SKM-1 (cell line): ENCODE measurements around the gene SLC35C1.
A peak's percentile ranks its signal among the peaks of the same experiment; 100 is the strongest.
"Not testable (repeated sequence)": the region's sequence is repeated elsewhere in the genome, so short reads cannot be mapped to it uniquely, and the experiment has no call there.

Experiments used
- DNase-seq: peaks from one replicate; lab custom pipeline; 2025; ENCODE audit not compliant: unreplicated experiment; lab: John Stamatoyannopoulos, UW

SLC35C1 gene

DNA sequence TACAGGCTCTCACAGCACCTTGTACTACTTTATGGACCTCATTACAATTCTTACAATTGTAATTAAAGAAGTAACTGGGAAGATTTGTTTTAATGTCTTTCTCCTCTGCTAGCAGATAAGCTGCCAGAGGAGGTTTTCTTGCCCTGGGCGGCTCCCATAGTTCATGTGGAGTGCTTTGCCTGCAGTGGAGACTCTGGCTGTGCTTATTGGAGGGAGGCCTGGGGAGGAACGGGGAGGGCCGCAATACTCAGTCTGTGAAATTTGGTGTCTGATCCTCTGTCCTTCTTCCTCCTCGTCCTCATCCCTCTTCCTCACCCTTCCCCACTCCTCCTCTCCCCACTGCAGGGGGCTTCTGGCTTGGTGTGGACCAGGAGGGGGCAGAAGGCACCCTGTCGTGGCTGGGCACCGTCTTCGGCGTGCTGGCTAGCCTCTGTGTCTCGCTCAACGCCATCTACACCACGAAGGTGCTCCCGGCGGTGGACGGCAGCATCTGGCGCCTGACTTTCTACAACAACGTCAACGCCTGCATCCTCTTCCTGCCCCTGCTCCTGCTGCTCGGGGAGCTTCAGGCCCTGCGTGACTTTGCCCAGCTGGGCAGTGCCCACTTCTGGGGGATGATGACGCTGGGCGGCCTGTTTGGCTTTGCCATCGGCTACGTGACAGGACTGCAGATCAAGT is 5.6 kb downstream of the SLC35C1 start:
- DNase-seq = no peak

DNA sequence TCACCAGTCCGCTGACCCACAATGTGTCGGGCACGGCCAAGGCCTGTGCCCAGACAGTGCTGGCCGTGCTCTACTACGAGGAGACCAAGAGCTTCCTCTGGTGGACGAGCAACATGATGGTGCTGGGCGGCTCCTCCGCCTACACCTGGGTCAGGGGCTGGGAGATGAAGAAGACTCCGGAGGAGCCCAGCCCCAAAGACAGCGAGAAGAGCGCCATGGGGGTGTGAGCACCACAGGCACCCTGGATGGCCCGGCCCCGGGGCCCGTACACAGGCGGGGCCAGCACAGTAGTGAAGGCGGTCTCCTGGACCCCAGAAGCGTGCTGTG is 6.1 kb downstream of the SLC35C1 start:
- no peak for DNase-seq

DNA sequence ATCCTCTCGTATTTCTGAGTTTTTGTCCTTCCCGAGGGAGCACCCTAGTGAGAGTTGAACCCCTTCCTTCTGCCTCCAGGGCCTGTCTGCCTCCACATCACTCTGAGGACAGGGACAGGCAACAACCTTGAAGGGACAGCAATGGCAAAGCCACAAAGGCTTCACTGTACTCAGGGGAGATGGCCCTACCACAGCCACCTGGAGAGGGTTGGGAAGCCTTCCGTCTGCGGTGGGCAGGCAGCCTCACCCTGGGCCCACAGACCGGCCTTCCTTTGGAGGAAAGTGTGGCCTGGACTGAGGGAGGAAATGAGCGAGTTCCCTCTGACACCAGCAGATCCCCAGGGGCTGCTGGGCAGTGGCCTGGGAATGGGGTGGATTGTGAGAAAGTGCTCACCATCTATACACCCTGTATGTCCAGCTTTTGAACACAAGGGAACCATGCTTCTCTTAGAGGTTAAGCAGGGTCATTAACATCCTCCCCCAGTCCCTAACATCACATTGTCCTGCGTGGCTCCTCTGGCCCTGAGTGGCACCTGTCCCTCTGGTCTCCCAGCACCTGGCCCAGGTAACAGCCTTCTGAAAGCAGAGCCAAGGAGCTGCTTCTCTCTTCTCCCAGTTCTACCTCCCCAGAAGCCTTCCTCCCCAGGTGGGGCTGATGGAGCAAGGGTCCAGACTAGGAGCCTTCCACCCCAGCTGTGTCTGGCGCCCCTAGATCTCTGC is 6.8 kb downstream of the SLC35C1 start:
- no peak for DNase-seq

DNA sequence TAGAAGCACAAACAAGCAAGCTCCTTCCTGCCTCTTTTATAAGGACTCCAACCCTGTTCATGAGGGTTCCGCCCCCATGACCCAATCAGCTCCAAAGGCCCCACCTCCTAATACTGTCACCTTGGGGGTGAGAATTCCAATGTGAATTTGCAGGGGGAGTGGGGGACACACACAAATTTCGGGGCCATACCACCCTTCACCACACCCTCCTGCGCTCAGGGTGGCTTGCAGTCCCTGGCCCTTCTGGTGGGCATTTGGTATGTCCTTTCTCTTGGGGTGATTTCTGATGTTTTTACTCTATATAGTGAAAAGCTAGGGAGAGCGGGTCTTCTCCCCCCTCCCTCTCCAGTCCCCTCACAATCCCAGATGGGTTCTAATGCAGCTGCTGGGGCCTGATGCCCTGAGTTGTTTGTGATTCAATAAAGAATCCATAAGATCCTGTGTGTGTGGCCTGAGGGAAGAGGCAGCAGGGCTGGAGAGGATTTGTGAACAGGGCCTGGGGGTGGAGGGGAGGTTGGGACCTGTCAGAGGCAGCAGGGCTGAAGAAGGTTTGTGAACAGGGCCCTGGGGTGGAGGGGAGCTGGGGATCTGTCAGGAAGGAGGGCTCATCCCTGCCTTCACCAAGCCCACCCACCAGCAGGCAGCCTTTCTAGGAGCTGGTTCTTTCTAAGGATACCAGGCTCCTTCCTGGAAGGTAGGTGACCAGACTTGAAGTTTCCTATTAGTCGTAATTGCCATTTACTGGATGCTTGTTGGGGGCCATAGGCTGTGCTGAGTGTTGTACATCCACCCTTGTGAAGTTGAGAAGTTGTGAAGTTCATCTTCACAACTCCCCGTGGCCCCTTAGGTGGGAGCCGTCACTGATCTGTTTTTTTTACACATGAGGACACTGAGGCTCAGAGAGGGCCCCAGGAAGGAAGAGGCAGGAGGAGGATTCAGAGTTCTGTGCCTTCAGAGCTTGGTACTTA is 7.9 kb downstream of the SLC35C1 start:
- DNase-seq = no peak

DNA sequence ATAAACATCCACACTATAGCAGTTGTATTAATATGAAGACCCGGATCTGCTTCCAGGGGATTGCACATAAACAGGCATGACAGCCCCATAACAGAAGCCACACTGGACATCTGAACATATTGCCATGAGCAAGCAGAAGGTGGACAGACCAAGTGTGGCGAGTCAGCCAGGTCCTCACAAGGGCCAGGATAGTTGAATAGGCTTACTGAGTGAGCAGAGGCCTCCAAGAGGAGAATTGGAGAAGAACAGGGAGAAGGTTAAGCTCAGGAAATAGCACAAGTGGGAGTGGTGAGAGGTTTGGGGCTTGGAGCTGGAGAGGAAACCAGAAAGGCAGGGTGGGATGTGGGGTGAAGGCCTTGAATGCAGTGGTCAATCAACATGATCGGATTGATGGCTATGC is 10.8 kb downstream of the SLC35C1 start:
- no peak for DNase-seq

DNA sequence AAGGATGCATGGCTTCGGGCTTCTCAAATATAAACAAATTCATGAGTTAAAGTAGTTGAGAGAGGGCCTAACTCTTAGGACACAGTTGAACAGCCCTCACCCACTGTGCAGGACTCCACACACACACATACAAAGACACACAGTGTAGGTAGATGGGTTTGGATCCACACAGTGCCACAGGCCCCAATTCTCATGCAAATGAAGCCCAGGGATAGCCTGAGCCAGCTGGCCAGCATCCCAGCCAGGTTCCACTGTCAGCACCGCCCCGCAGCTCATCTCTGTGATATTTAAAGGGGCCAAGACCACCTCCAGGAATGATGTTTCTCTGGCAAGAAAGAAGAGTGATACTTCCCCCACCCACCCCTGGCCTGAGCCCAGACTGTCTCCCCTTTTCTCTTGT is 11.7 kb downstream of the SLC35C1 start:
- no peak for DNase-seq

DNA sequence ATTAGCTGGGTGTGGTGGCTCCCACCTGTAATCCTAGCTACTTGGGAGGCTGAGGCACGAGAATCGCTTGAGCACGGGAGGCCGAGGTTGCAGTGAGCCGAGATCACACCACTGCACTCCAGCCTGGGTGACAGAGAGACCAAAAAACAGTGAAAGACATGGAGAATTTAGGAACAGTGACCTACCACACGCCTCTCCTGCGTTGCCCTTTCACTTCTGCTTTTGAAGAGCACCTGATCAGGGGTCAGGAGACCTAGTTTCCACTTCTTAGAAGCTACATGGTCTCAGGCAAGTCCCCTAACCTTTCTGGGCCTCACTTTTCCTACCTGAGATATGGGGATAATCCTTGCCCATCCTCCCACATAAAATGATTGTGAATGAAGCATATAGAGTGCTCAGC is 12.2 kb downstream of the SLC35C1 start:
- no peak for DNase-seq

DNA sequence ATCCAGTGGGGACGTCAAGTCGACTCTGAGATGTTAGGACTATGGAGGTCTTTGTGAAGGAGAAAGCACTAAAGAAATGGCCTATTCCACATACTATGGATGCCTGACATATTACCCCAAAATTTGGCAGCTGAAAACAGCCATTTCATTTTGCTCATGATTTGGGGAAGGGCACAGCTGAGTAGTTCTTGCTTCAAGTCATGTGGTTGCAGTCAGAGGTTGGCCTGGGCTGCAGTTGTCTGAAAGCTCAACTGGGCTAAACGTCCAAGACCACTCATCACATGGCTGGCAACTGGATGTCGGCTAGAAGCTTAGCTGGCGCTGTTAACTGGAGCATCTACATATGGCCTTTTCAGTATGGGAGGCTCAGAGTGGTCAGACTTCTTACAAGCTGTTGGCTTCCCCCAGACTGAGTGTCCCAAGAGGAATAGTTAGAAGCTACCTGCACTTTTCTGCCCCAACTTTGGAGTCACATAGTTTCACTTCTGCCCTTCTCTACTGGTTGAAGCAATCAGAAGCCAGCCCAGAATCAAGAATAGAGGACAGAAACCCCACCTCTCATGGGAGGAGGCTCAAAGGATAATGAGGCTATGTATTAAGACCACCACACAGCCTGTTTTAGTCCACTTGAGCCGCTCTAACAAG is 14.1 kb downstream of the SLC35C1 start:
- DNase-seq = no peak

DNA sequence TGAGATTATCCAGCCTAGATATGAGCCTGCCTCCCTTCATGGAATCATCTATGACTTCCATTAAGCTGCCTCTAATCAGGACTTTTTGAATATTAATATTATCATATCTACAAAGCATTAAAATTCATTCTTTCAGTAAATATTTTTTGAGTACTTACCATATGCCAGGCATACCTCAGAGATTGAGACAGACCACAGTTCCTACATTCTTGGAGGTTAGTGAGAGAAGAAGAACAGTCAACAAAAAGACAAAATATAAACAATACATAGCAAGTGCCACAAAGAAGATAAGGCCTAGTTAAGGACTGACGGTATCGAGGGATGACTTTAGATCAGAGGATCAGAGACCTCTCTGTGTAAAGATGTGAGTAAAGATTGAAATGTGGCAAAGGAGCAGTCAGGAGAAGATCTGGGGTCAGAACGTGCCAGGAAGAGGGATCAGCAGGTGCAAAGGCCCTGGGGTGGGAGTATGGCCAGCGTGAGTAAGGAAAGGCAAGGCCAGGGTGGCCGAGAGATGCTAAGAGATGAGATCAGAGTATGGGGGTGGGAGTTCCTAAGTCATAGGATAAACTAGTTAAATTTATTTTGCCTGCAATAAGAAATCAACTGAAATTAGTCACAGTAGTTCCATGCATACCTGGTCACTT is 15.4 kb downstream of the SLC35C1 start:
- no peak for DNase-seq

DNA sequence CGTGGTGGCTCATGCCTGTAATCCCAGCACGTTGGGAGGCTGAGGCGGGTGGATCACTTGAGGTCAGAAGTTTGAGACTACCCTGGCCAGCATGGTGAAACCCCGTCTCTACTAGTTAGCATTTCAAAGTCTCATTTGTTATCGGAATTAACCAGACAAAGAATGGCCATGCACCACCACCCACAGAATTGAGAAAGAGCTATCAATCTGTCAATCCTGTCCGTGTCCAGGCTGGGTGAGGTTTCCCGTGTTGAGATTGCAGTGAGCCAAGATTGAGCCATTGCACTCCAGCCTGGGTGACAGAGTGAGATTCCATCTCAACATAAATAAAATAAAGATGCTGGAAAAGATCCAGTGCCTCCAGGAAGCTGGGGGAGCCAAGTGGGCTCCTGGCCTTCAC is 21.5 kb downstream of the SLC35C1 start:
- DNase-seq = not testable (repeated sequence)

DNA sequence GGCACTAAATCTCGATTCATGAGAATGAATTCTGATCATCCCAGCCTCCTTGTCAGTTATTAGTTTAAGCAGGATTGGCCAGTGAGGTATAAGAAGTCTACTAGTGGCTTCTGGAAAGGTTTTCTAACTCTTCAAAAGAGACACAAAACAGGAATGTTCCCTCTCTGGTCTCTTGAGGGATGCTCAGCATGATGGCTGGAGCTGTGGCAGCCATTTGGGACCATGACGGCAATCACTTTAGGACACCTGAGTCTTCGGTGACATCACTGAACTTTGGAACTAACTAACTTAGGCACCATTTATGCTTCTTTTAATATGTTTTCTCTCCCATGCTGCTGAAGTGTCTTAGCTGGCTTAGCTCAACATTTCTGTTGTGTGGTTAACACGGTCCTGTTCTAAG is 22.2 kb downstream of the SLC35C1 start:
- DNase-seq = no peak

DNA sequence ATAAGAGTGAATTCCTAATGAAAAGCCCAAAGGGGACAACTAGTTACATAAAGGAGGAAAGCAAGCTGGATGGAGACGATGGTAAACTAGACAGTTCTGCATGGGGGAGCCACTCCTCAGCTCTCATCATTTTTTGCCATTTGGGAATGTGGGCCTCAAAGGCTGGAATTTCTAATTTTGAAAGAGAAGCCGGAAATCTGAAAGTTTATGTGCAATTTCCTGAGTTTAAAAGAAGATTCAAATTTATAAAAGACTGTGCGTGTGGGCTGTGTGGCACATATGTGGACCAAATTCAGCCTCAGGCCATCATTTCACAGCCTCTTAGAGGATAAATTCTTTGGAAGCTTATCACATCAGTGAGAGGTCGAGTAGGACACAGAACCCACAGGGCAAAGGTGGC is 24.0 kb downstream of the SLC35C1 start:
- DNase-seq = no peak

DNA sequence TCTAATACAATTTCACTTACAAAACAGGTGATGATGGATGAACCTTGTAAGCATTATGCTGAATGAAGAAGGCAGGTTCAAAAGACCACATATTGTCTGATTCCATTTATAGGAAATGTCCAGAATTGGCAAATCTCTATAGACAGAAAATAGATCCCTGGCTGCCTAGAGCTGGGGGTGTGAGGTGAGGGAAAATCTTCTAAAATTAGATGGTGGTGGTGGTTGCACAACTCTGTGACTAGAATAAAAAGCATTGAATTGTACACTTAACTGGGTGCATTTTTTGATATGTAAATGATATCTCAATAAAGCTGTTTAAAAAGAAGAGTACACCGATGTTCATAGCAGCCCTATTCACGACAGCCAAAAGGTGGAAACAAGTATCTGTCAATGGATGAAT is 25.6 kb downstream of the SLC35C1 start:
- no peak for DNase-seq

DNA sequence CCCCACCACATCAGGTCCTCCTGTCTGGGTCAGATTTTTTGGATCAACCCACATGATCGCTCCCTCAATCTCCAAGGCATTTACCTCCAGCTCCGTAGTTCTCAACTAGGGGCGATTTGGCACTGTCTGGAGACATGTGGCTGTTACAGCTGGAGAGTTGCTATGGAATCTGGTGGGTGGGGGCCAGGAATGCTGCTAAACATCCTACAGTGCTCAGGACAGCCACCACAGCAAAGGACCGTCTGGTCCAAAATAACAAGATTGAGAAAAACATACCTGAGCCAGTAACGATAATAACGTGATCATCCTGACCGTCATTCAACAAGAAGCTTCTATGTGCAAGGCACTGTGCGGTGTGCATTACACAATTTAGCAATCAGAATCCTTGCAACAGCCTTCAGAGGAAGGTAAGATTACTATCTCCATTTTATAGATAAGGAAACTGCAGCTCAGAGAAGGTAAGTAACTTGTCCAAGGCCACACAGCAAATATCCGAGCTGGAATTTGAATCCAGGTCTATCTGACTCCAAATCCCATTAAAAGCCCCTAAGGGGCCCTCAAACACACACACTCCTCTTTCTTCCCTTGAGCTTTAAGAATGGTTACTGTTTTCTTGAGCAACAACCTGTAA is 28.0 kb downstream of the SLC35C1 start:
- DNase-seq = no peak

DNA sequence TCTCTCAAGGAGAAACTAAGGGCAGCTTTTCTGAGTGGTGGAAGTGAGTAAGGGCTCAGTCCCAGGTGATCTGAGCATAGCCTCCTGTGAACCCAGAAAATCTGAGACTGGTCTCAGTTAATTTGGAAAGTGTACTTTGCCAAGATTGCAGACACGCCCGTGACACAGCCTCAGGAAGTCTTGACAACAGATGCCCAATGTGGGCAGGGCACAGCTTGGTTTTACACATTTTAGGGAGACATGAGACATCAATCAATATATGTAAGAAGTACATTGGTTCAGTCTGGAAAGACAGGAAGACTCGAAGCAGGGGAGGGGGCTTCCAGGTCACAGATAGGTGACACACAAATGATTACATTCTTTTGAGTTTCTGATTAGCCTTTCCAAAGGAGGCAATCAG is 28.8 kb downstream of the SLC35C1 start:
- DNase-seq = no peak

DNA sequence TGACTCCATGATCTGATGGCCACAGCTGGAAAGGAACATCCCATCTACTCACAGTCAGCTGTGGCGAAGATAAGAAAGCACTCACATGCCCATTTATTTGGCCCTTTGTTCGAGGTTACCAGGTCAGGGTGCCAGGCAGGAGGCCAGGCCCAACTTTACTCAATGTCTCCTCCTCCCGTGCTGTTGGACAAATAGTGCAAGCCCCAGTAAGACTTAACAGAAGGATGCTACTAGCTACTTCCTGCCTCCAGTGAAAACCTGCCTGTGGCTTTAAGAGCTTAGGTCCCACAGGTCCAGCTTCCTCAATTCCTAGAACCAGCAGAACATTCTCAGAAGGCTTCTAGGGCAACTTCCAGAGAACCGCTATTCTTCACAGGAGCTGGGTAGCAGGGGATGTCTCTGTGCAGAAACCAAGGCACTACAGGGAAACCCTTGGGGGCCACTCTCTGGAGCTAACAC is 29.4 kb downstream of the SLC35C1 start:
- DNase-seq = no peak

DNA sequence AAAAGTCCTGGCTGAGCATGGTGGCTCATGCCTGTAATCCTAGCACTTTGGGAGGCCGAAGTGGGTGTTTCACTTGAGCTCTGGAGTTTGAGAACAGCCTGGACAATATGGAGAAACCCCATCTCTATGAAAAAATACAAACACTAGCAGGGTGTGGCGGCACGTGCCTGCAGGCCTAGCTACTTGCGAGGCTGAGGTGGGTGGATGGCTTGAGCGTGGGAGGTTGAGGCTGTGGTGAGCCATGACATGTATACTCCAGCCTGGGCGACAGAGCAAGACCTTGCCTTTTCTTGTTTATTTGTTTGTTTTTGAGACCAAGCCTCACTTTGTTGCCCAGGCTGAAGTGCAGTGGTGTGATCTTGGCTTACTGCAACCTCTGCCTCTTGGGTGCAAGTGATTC is 34.3 kb downstream of the SLC35C1 start:
- DNase-seq = no peak

DNA sequence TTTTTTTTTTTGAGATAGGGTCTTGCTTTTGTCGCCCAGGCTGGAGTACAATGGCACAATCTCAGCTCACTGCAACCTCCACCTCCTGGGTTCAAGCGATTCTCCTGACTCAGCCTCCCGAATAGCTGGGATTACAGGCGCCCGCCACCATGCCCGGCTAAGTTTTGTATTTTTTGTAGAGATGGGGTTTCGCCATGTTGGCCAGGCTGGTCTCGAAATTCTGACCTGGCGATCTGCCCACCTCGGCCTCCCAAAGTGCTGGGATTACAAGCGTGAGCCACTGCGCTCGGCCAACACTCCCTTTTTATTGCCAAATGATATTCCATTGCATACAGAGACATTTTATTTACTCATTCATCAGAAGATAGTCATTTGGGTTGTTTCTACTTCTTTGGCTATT is 35.3 kb downstream of the SLC35C1 start:
- not testable (repeated sequence) for DNase-seq

DNA sequence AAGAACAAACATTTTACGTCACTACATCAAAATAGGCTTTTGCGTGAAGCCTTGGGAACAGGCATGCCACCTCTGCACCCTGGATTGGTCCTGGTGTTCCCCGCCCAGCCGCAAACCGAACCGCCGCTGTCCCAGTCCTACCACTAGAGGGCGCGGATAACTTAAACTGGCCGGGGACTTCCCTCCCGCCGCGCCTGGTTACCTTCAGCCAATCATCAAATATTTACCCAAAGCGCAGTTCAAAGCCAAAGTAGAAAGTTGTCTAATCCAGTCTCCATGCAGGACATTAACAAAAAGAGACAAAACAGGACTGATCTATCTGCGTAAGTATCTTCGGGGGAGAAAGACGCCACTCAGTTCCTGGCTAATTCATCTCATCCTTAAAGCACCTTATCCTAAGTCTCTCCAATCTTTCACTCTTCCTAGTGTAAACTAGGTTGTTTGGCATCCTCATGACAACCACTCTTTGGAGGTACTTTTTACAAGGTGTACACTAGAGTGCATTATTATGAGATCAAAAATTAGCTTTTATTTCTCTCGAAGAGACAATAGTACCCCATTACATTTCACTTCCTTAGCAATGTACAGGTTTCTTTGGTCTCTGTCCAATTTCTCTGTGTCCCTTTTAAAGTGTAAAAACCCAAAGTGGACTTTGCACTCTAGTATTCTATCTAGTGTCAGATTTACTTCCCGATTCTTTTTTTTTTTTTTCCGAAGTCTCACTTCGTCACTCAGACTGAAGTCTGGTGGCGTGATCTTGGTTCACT is 38.4 kb downstream of the SLC35C1 start:
- DNase-seq = peak; percentile 27
